ENCODE measurements around the gene USHBP1.

DNA sequence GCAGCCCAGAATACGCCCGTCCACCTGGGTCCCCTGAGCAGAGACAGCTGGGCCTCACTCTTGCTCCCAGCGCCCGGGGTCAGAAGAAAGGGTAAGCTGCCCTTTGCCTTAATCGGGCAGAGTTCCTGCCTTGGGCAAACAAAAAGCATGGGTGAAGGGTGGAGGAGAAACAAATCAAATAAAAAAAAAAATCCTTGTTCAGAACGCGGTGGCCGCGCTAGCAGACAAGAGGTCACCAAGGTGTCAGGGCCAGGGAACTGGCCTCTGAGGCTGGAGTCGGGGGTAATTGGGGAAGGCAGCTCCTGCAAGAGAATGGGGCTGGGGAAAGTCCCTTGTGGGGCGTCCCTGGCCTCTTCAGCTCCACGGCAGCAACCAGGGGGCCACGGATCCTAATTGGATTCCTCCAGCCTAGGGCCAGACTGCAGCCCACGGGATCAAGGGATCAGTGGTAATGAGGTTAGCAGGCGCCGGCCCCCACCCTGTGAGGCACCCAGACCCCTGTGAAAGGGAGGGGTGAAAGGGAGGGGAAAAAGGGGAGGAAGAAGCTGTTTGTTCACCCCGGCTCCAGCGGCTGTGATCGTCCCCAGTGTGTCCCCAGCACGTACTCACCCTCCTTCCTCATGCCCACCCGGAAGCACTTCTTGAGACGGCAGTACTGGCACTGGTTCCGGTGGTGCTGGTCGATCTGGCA, 24.3 kb downstream of the USHBP1 start:
- TF ChIP-seq, protein P1, sequence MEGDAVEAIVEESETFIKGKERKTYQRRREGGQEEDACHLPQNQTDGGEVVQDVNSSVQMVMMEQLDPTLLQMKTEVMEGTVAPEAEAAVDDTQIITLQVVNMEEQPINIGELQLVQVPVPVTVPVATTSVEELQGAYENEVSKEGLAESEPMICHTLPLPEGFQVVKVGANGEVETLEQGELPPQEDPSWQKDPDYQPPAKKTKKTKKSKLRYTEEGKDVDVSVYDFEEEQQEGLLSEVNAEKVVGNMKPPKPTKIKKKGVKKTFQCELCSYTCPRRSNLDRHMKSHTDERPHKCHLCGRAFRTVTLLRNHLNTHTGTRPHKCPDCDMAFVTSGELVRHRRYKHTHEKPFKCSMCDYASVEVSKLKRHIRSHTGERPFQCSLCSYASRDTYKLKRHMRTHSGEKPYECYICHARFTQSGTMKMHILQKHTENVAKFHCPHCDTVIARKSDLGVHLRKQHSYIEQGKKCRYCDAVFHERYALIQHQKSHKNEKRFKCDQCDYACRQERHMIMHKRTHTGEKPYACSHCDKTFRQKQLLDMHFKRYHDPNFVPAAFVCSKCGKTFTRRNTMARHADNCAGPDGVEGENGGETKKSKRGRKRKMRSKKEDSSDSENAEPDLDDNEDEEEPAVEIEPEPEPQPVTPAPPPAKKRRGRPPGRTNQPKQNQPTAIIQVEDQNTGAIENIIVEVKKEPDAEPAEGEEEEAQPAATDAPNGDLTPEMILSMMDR (IDR thresholded peaks at IDR 0.05; ENCODE audit: low read length) = no peak
- TF ChIP-seq EZH2 (IDR thresholded peaks at IDR 0.05; ENCODE audit: borderline replicate concordance, low read length) = no peak

Measured in OCI-LY1 (cell line).